ENCODE results near the gene NR1H4.
"Not testable (repeated sequence)": the region's sequence is repeated elsewhere in the genome, so short reads cannot be mapped to it uniquely, and the experiment has no call there.

NR1H4 gene

GRCh38 chr12:100473716-100474150 lies at the start of gene NR1H4:
Gene NR1H4 (plus strand): TSS chr12:100473866. CDS start chr12:100493324, 19,458 bp downstream.
- no peak for DNase-seq (ENCODE audit: low read depth in 2 of 2)

- no peak for DNase-seq (ENCODE audit: low read depth in 2 of 2)
Measured at GRCh38 chr12:100426145-100426544, 47.5 kb upstream of the NR1H4 start.

GRCh38 chr12:100427078-100427477 lies 46.6 kb upstream of the NR1H4 start:
- no peak for DNase-seq (ENCODE audit: low read depth in 2 of 2)

- DNase-seq (ENCODE audit: low read depth in 2 of 2), result not testable (repeated sequence)
Measured at GRCh38 chr12:100430251-100430650, 43.4 kb upstream of the NR1H4 start.

- no peak for DNase-seq (ENCODE audit: low read depth in 2 of 2)
Measured at GRCh38 chr12:100433701-100434100, 40.0 kb upstream of the NR1H4 start.

GRCh38 chr12:100434177-100434576 lies 39.5 kb upstream of the NR1H4 start:
- no peak for DNase-seq (ENCODE audit: low read depth in 2 of 2)

- DNase-seq (ENCODE audit: low read depth in 2 of 2), result no peak
Measured at GRCh38 chr12:100435957-100436356, 37.7 kb upstream of the NR1H4 start.

- no peak for DNase-seq (ENCODE audit: low read depth in 2 of 2)
Measured at GRCh38 chr12:100437038-100437841, 36.4 kb upstream of the NR1H4 start.

GRCh38 chr12:100439797-100440196 lies 33.9 kb upstream of the NR1H4 start:
- no peak for DNase-seq (ENCODE audit: low read depth in 2 of 2)

GRCh38 chr12:100442403-100442802 lies 31.3 kb upstream of the NR1H4 start:
- DNase-seq (ENCODE audit: low read depth in 2 of 2), result no peak

GRCh38 chr12:100443434-100443833 lies 30.2 kb upstream of the NR1H4 start:
- DNase-seq (ENCODE audit: low read depth in 2 of 2), result no peak

- no peak for DNase-seq (ENCODE audit: low read depth in 2 of 2)
Measured at GRCh38 chr12:100445081-100445481, 28.6 kb upstream of the NR1H4 start.

GRCh38 chr12:100447381-100447780 lies 26.3 kb upstream of the NR1H4 start:
- DNase-seq (ENCODE audit: low read depth in 2 of 2), result no peak

GRCh38 chr12:100448656-100449055 lies 25.0 kb upstream of the NR1H4 start:
- DNase-seq (ENCODE audit: low read depth in 2 of 2), result no peak

GRCh38 chr12:100450735-100451134 lies 22.9 kb upstream of the NR1H4 start:
- no peak for DNase-seq (ENCODE audit: low read depth in 2 of 2)

- DNase-seq (ENCODE audit: low read depth in 2 of 2), result no peak
Measured at GRCh38 chr12:100453951-100454350, 19.7 kb upstream of the NR1H4 start.

- DNase-seq (ENCODE audit: low read depth in 2 of 2), result no peak
Measured at GRCh38 chr12:100455896-100456295, 17.8 kb upstream of the NR1H4 start.

- DNase-seq (ENCODE audit: low read depth in 2 of 2), result no peak
Measured at GRCh38 chr12:100458191-100458590, 15.5 kb upstream of the NR1H4 start.

- no peak for DNase-seq (ENCODE audit: low read depth in 2 of 2)
Measured at GRCh38 chr12:100460702-100461101, 13.0 kb upstream of the NR1H4 start.

- no peak for DNase-seq (ENCODE audit: low read depth in 2 of 2)
Measured at GRCh38 chr12:100461330-100461973, 12.2 kb upstream of the NR1H4 start.

- DNase-seq (ENCODE audit: low read depth in 2 of 2), result no peak
Measured at GRCh38 chr12:100463661-100464060, 10.0 kb upstream of the NR1H4 start.

GRCh38 chr12:100464529-100464928 lies 9.1 kb upstream of the NR1H4 start:
- no peak for DNase-seq (ENCODE audit: low read depth in 2 of 2)

GRCh38 chr12:100468126-100468525 lies 5.5 kb upstream of the NR1H4 start:
- no peak for DNase-seq (ENCODE audit: low read depth in 2 of 2)
